HG02678 (cell line): ENCODE results near the gene SPEF2.

Source experiments
- ATAC-seq: cut with Tn5 transposase; IDR thresholded peaks from one replicate; pipeline ENCODE4 v1.9.1; 2021; ENCODE audit warnings: mild to moderate bottlenecking, moderate library complexity; ENCODE audit not compliant: unreplicated experiment

SPEF2 gene, protein sequence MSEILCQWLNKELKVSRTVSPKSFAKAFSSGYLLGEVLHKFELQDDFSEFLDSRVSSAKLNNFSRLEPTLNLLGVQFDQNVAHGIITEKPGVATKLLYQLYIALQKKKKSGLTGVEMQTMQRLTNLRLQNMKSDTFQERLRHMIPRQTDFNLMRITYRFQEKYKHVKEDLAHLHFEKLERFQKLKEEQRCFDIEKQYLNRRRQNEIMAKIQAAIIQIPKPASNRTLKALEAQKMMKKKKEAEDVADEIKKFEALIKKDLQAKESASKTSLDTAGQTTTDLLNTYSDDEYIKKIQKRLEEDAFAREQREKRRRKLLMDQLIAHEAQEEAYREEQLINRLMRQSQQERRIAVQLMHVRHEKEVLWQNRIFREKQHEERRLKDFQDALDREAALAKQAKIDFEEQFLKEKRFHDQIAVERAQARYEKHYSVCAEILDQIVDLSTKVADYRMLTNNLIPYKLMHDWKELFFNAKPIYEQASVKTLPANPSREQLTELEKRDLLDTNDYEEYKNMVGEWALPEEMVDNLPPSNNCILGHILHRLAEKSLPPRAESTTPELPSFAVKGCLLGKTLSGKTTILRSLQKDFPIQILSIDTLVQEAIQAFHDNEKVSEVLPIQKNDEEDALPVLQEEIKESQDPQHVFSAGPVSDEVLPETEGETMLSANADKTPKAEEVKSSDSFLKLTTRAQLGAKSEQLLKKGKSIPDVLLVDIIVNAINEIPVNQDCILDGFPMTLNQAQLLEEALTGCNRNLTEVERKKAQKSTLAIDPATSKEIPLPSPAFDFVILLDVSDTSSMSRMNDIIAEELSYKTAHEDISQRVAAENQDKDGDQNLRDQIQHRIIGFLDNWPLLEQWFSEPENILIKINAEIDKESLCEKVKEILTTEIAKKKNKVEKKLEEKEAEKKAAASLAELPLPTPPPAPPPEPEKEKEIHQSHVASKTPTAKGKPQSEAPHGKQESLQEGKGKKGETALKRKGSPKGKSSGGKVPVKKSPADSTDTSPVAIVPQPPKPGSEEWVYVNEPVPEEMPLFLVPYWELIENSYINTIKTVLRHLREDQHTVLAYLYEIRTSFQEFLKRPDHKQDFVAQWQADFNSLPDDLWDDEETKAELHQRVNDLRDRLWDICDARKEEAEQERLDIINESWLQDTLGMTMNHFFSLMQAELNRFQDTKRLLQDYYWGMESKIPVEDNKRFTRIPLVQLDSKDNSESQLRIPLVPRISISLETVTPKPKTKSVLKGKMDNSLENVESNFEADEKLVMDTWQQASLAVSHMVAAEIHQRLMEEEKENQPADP (N-terminal part only)

DNA sequence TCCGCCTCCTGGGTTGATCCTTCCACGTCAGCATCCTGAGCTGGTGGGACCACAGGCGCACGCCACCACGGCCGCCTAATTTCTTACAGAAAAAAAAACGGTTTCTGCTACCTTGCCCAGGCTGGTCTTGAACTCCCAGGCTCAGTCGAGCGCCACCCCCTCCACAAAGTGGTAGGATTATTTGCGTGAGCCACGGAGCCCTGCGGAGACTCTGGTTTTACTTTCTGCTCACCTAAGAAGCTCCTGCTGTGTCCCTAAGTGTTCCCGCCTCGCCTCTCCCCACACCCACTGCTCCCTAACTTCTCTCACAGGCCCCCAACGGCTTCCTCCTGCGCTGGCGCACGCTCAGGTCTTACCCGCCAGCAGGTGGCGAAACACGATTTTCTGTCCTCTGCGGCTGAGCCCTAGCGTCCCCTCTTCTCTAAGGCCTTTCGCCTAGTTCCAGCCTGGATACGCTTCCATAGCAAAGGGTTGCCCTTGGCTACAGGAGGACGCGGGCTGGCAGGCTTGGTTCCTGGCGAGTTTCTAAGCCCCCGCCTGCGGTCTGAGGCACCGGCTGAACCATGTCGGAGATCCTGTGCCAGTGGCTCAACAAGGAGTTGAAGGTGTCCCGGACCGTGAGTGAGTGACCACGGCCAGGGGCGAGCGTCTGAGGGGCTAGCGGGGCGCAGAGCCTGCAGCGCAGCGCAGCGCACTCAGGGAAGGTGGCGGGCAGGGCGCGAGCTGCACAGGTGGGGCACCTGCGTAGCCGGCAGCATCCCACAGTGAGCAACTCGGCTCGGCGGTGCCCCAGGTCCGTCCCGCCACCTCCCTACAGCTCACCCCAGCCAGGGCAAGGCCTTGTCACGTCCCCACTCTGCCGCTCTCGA is at the start of gene SPEF2:
Gene SPEF2, plus strand, starts transcription at position 429 of the 869 bp plus-strand sequence. Its CDS starts 135 bp downstream, at position 564.
- ATAC-seq = peak; percentile 85

DNA sequence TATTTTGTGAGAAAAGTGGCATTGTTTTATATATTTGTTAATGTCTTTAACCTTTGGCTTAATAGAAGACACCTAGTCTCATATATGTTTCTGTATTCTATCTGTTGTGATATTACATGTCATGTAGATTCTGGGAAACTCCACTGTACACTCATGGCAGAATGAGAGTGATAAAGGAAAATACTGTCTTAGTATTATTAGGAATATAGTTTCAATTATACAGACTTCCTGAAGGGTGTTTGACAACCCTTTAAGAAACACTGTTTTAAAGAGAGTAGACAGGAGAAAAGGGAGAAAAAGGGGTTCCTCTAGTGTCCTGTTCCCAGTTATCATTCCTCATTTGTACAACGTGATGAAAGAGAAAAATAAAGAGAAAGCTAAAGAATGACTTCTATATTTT is 42.1 kb upstream of the SPEF2 start:
- no peak for ATAC-seq

DNA sequence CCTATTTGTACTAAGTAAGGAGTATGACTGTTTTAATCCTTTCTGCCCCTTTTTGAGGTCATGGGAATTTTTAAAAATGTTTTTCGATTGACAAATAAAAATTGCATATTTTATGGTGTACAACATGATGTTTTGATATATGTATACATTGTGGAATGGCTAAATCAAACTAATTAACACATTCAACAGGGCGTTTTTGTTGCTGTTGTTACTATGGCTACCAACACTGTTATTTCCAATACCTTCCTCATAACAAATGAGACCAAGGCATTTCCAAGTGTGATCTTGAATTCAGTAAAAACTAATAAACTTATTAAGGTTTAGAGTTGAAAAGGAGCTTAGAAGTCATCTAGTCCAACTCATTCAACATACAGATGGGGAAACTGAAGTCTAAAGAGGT is 30.2 kb upstream of the SPEF2 start:
- no peak for ATAC-seq

DNA sequence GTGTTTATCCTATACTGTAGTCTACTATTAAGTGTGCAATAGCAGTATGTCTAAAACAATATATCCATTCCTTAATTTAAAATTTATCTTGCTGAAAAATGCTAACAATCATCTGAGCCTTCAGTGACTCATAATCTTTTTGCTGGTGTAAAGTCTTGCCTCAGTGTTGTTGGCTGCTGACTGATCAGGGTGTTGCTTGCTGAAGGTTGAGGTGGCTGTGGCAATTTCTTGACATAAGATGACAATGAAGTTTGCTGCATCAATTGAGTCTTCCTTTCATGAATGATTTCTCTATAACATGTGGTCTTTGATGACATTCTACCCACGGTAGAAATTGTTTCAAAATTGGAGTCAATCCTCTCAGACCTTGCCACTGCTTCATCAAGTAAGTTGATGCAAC is 24.3 kb upstream of the SPEF2 start:
- ATAC-seq = no peak

DNA sequence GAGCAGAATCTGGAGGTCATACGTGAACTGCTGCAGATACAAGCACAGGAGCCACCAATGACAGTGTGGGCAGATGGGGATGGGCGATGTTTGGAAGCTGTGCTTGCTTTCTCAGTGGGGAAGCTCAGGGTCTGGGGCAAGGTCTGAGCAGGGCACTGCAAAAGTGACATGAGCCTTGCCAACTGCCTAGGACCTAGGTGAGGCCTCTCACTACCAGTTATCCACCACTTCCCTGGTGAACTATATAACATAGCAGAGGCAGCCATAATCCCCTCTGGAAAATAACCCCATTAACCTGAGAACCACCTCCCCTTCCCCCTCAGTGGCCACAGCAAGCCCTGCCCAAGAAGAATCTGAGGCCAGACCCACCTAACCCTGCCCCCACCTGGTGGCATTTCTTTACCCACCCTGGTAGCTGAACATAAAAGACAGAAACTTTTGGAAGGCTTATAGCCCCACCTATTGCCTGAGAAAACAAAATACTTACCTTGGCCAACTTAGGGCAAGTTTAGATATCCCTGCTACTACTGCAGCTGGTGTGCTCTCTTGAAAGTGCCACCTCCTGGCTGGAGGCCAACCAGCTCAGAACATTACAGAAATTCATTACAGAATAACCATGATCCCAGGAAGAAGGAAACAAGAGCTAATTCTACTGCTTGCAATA is 18.8 kb upstream of the SPEF2 start:
- ATAC-seq = no peak

DNA sequence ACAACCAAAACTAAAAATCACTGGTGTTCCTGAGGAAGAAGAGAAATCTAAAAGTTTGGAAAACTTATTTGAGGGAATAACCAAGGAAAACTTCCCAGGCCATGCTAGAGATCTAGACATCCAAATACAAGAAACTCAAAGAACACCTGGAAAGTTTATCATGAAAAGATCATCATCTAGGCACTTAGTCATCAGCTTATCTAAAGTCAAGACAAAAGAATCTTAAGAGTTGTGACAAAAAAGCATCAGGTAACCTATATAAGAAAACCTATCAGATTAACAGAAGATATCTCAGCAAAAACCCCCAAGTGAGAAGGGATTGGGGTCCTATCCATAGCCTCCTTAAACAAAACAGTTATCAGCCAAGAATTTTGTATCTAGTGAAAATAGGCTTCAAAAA is 17.1 kb upstream of the SPEF2 start:
- ATAC-seq = no peak

DNA sequence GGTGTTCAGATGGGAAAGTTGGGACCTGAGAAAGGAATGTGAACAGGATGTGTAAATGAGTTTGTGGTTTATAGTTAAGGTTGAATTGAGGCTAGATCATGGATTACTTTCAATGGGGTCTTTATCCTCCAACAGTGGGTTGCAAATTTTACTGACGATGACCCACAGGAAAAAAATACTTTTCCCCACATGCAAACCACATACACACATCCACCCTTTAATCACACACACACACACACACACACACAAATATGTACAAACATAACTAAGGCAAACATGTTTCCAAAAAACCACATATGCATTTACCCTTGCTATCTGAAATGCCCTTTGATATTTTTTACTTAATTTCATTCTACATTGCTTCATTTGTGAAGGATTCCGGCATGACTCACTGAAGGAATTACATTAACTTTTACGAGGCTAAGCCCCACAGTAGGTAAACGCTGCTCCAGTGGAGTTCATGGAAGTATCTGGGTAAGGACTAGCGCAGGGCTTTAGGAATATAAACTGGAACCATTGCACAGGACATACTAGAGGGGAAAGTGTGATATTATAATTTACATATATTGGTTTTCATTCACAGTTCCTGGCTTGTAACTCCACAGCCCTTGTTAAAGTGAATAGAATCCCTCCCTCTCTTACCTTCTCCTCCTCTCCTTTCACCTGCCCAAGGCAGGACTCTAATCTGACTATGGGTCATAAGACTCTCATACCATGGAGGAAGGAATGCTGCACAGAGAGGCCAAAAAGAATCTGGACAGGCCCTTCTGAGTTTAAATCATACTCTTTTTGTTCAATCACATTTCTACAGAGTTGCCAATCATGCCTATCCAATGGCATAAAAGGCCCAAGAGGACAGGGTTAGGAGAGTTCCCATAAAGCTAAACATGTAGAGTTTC is 8.5 kb upstream of the SPEF2 start:
- ATAC-seq = no peak

DNA sequence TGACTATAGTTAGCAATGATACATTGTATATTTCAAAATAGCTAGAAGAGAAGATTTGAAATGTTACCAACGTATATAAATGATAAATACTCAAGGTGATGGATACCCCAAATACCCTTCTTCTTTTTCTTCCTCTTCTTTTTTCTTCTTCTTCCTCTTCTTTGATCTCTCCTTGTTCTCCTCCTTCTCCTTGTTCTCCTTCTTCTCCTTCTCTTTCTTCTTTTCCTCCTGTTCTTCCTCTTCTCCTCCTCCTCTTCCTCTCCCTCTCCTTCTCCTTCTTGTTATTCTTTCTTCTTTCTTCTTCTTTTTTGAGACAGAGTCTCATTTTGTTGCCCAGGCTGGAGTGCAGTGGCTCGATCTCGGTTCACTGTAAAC is 616 bp upstream of the SPEF2 start:
- no peak for ATAC-seq

DNA sequence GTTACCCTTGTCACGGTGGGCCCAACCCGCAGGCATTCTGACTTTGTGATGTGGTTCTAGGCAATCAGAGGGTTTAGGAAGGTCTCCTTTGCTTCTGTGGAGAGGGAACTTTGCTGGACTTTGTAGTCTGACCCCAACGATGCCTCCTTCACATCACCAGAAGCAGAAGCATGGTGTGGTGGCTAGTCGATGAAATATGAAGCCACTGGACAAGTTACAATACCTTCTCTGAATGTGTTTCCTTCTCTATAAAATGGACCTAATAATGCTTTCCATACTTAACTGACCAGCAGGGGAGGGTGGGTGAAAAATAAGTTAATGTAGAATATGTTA is 607 bp downstream of the SPEF2 start:
- no peak for ATAC-seq

DNA sequence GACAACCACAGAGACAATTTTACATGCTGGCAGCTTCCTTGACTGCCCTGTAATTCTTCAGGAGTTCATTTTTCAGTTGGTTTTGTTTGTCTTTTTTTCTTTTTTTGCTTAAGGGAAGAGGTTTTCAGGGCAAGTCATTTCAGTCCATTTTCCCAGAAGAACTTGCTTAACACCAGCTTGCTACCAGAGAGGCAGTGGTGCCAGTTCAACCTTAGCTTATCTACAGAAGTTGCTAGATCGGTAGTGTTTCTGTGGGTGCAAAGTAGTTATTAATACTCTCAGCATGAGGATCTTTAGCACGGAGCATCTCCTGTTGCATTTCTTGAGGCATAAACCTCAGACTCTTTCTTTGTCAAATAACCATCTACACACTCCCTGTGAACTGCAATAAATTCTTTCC is 1.1 kb downstream of the SPEF2 start:
- ATAC-seq = no peak

DNA sequence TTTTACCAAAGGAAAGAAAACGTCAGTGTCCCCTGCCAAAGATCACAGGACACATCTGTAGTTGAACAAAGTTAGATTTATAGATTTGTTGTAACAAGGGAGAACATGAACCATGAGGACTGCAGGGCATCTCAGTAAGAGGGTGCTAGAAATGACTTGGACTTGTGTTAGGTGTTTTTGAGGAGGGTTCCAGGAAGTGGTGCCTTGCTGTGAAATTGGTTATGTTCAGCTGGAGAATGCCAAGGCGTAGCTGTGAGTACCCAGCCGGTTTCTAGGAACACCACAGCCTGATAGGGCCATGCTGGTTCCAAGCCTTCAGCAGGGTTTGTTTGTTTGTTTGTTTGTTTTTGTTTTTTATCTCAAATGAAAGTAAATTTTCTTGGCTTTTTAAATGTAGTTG is 5.3 kb downstream of the SPEF2 start:
- ATAC-seq = no peak

DNA sequence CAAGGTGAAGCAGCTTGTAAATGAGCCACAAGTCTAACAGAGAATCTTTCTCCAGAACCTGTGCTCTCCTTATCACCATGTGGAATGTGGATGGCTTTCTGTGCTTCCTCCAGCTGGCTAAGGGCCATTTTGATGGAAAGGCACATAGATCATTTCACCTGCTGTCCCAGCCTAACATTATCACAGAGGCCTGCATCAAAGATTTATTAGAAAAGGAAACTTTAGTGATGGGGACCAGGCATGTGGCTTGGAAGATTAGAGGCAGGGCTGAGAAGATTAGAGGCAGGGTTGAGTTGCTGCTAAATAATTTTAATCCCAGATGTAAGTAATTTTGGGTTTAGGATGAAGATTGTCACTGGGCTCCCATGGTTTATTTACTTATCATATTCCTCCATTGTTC is 6.3 kb downstream of the SPEF2 start:
- ATAC-seq = no peak

DNA sequence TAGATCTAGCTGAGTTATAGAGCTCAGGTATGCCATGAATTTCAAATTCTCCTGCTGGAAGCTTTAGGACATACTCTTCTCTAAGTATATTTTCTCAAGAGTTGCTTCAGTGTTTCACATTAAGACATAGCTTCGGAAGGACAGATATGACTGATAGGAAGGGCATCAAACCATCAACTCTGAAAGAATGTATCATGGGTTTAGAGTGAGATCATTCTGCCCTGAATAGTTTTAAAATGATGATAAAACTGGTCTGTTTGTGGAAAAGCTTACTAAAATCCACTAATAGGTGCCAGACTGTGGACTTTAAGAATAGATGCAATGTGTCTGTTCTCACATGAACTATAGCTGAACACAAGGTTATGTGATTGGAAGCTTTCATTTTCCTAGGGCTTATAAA is 8.4 kb downstream of the SPEF2 start:
- no peak for ATAC-seq

DNA sequence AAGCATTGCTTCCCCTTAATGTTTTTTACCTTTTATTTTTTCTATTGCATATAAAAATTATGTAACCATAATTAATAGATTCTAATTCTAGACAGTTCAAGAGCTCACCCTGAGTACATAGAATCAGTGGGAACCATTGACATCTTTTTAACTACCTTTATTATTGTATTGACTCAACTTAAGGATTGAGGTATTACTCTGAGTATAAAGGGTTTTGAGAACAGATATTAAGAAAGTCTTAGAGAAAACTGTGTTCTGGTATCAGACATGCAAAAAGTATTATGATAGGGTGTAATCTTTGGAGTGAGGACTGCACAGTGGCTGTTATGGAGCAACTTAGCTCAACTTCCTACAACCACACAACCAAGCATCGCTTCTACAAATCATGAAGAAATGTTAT is 8.9 kb downstream of the SPEF2 start:
- no peak for ATAC-seq

DNA sequence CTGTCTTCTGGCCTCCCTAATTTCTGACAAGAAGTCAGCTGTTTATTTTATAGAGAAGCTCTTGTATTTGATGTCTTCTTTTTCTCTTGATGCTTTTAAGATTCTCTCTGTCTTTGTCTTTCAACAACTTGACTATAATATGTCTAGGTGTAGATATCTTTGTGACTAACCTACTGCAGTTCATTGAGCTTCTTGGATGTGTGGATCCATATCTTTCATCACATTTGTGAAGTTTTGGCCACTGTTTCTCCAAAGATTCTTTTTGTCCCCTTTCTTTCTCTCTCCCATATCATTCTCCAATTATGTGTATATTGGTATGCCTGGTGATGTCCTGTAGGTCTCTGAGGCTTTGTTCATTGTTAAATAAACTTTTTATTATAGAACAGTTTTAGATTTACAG is 16.7 kb downstream of the SPEF2 start:
- no peak for ATAC-seq

DNA sequence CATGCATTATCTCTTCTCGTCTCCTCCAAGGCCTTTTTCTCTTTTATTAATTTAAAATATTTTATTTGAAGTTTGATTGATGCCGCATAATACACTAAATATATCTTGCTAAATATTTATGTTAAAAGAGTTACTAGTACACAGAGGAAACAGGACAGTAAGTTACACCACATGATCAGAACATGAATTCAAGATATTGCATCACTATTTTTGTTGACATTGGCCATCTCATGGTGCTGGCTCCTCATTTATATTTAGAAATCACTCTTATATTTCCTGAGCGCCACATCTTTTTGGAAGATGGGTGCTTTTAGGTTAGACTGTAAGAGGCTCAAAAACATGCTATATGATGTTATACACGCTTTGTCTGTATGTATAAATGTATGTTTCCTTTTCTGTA is 23.0 kb downstream of the SPEF2 start:
- no peak for ATAC-seq

DNA sequence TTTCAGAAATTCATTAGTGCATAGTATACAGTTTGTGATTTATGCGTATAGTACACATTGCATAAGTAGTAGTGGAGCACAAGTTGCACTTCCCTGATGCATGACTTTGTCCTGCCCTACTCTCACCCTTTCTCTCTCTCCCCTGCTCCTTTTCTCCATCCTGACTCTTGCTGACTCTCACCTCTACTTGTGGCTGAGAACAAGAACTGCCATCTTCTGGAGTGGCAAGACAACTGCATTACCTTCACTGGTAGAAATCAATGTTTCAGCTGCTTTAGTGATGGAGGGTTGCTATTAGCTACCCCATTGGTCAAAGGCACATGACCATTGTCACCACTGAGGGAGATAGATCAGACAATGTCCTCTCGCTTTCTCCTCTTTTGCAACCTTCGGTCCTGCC is 26.9 kb downstream of the SPEF2 start:
- ATAC-seq = no peak

DNA sequence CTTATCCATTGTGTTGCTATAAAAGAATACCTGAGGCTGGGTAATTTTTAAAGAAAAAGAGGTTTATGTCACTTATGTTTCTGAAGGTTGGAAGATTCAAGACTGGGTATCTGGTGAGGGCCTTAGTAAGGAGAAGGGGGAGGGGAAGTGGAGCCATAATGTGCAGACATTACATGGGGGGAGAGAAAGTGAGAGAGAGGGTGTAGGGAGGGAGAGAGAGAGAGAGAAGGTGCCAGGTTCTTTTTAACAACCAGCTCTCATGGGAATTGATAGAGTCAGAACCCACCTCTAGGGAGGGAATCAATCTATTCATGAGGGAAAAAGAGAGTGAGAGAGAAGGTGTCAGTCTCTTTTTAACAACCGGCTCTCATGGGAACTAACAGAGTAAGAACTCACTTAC is 29.5 kb downstream of the SPEF2 start:
- ATAC-seq = no peak

DNA sequence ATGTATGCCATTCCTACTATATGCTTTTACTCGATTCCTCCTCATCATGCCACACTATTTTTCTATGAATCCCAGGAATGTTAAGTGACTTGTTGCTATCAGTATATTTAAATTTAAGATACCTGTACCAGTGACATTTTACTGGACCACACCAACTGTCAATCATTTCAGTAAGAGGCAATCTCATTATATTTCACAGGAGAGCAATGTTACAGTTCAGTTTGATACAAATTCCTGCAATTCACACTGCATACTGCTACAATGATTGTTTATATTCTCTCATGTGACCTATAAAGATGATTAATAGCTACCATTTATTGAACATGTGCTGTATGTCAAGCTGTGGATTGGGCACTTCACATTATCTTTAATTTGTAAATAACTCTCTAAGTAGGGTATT is 30.0 kb downstream of the SPEF2 start:
- no peak for ATAC-seq
